Nucleus accumbens (tissue), 56 donors: ENCODE data around the gene TTC34.
"Not testable (repeated sequence)": the region's sequence is repeated elsewhere in the genome, so short reads cannot be mapped to it uniquely, and the experiment has no call there.

ENCODE experiments used
- DNase-seq, 56 donors: peaks; one replicate each; lab custom pipeline; 2025; lab: John Stamatoyannopoulos, UW

Gene TTC34

DNA sequence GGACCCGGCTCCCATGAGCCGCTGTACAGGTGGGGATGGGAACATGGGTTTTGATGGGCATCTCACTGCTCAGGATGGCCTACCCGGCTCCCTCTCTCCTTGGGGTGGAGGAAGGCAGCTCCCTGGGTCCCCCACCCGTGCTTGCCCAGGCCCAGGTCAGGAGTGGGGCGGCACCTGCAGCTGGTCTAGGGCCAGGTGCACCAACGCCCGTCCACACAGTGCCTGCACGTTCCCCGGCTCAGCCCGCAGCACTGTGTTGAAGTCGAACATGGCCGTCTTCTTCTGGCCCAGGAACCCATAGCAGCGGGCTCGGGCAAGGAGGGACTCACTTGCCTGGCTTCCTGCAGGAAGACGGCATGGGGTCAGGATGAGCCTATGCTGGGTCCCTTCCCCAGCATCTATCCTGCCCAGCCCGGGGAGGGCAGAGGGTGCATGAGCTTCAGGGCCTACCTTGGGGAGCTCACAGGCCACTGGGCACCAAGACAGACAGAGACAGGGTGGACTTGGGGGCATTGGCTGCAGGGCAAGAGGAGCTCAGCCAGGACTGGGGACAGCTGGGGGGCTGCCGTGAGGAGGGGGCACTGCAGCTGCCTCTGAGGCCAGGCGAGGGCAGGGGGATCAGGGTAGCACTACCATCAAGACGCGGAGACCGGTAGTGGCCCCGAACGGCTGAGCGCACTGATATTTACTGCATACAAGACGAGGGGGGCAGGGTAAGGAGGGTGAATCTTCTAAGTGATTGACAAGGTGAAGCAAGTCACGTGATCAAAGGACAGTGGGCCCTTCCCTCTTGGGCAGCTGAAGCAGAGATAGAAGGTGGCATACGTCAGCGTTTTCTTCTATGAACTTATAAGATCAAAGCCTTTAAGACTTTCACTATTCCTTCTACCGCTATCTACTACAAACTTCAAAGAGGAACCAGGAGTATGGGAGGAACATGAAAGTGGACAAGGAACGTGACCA, 17.8 kb downstream of the TTC34 start:
- no peak for DNase-seq

- no peak for DNase-seq
These were observed 18.4 kb downstream of the TTC34 start for GRCh38 chr1:2783069-2783434.

DNA sequence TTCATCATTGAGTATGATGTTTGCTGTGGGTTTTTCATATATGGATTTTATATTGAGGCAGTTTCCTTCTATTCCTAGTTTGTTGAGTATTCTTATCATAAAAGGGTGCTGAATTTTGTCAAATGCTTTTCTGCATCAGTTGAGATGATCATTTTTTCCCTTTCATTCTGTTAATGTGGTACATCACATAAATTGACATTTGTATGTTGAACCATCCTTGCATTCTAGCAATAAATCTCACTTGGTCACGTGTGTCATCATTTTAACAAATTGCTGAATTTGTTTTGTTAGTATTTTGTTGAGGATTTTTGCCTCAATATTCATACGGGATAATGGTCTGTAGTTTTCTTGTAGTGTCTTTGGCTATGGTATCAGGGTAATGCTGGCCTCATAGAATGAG, 19.9 kb downstream of the TTC34 start:
- no peak for DNase-seq

DNA sequence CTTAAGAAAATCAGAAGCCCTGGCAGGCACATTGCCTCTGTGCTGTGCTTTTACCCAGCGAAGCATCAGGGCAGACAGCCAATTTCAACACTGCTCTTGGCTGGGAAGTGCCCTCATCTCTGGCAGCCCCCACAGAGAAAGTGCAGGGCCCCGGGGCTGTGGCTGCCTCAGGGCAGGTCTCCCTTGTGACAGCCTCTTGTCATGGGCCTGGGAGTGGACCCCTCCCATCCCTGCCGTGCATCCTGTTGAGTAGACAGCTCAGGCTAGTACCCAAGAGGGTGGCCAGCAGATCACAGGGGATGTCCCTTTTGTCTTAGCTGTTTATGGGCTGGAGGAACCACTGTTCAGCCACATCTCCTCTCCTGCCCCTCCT, 23.3 kb downstream of the TTC34 start:
- peak in 6 of 56 donors; percentile 7 to 49 (median 20) for DNase-seq

DNA sequence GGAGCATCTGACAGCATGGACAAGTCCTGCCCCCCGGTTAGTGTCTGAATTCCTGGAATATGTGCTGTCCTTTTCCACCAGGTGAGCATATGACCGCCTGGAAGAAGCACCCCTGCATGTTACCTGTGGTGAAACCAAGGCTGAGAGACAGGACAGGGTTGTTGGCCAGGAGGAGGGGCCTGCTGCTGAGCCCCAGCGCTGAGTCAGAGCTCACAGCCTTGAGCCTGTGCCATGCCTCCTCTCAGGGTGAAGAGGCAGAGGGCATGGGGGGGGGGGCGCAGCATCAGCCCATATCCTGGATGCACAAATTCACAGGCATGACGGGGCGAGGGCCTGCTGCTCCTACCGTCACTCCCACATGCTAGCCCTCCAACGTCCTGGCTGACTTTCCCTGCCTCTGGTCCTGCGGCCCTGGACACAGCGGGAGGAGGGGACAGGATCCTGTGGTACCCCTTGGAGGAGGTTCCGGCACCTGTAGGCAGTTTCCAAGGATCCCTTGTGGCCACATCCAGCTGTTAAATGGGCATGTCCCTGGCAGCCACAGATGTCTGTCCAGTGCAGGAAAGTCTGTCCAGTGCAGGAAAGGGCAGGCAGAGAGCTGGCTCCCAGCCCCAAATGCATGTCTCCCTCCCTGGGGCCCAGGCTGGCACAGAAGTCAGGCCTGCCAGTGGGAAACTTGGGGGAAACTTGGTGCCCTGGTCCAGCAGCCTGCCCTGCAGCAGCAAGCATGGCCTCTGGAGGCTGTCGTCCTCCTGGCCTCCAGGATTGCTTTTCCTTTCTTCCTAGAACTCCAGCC, 23.9 kb downstream of the TTC34 start:
- no peak for DNase-seq

- DNase-seq, result not testable (repeated sequence)
These were observed 26.2 kb downstream of the TTC34 start for GRCh38 chr1:2775333-2775732.

DNA sequence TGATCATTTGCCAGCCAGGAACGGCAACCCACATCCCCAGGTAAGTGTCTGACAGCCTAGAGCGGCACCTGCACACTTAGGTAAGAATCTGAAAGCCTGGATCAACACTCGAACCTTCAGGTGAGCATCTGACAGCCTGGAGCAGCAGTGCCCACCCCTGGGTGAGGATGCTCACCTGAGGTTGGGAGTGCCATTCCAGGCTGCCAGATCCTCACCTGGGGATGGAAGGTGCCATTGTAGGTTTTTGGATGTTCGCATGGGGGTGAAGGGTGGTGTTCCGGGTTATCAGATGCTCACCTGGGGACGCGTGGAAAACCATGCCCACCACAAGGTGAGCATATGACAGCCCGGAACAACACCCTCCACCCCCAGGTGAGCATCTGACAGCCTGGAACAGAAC, 33.4 kb downstream of the TTC34 start:
- not testable (repeated sequence) for DNase-seq

DNA sequence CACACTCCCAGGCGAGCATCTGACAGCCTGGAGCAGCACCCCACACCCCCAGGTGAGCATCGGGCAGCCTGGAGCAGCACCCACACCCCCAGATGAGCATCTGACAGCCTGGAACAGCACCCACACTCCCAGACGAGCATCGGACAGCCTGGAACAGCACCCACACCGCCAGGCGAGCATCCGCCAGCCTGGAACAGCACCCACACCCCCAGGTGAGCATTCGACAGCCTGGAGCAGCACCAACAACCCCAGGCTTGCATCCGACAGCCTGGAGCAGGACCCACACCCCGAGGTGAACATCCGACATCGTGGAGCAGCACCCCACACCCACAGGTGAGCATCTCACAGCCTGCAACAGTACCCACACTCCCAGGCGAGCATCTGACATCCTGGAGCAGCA, 42.1 kb downstream of the TTC34 start:
- DNase-seq, result not testable (repeated sequence)

- not testable (repeated sequence) for DNase-seq
These were observed 44.0 kb downstream of the TTC34 start for GRCh38 chr1:2757519-2757918.

GRCh38 chr1:2755426-2755825, 46.1 kb downstream of the TTC34 start:
- not testable (repeated sequence) for DNase-seq

GRCh38 chr1:2754597-2754996, 46.9 kb downstream of the TTC34 start:
- DNase-seq, result not testable (repeated sequence)

GRCh38 chr1:2752503-2752902, 49.0 kb downstream of the TTC34 start:
- DNase-seq, result not testable (repeated sequence)

DNA sequence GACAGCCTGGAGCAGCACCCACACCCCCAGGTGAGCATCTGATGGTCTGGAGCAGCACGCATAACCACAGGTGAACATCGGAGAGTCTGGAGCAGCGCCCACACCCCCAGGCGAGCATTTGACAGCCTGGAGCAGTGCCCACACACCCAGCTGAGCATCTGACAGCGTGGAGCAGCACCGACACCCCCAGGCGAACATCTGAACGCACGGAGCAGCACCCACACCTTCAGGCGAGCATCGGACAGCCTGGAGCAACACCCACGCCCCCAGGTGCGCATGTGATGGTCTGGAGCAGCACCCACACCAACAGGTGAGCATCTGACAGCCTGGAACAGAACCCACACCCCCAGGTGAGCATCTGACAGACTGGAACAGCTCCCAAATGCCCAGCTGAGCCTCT, 49.6 kb downstream of the TTC34 start:
- DNase-seq, result not testable (repeated sequence)

GRCh38 chr1:2750766-2751730, 50.4 kb downstream of the TTC34 start:
- DNase-seq, result not testable (repeated sequence)

DNA sequence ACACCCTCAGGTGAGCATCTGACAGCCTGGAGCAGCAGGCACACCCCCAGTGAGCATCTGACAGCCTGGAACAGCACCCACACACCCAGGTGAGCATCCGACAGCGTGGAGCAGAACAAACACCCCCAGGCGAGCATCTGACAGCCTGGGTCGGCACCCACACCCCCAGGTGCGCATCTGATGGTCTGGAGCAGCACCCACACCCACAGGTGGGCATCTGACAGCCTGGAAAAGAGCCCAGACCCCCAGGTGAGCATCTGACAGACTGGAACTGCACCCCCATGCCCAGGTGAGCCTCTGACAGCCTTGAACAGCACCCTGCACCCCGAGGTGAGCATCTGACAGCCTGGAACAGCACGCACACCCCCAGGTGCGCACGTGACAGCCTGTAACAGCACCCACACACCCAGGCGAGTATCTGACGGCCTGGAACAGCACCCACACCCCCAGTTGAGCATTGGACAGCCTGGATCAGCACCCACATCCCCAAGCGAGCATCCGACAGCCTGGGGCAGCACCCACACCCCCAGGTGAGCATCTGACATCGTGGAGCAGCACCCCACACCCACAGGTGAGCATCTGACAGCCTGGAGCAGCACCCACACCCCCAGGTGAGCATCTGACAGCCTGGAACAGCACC, 51.3 kb downstream of the TTC34 start:
- not testable (repeated sequence) for DNase-seq

GRCh38 chr1:2748626-2749025, 52.9 kb downstream of the TTC34 start:
- not testable (repeated sequence) for DNase-seq

GRCh38 chr1:2694796-2695195, 106.7 kb downstream of the TTC34 start:
- not testable (repeated sequence) for DNase-seq

DNA sequence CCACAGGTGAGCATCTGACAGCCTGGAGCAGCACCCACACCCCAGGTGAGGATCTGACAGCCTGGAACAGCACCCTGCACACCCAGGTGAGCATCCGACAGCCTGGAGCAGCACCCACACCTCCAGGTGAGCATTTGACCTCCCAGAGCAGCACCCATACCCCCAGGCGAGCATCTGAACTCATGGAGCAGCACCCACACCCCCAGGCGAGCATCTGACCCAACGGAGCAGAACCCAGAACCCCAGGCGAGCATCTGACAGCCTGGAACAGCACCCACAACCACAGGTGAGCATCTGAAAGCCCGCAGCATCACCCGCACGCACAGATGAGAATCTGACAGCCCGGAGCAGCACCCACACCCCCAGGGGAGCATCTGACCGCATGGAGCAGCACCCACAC, 111.3 kb downstream of the TTC34 start:
- DNase-seq, result not testable (repeated sequence)

DNA sequence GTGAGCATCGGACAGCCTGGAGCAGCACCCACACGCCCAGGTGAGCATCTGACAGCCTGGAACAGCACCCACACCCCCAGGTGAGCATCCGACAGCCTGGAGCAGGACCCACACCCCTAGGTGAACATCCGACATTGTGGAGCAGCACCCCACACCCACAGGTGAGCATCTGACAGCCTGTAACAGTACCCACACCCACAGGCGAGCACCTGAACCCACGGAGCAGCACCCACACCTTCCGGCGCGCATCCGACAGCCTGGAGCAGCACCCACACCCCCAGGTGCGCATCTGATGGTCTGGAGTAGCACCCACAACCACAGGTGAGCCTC, 113.2 kb downstream of the TTC34 start:
- not testable (repeated sequence) for DNase-seq
